SK-N-SH (cell line): ENCODE results near the gene LRCH4.

Source experiments
- CHD2 ChIP-seq: fragments of 150-350 bp; IDR thresholded peaks from 2 replicates; pipeline ENCODE4 v1.6.1; 2018; ENCODE audit warnings: low read length; ENCODE audit not compliant: partially characterized antibody
- EP300 ChIP-seq, 2 experiments: IDR thresholded peaks; 2 replicates each; pipeline versions ENCODE4 v1.4.0 to v1.6.1; 2012; ENCODE audit warnings: borderline replicate concordance in 1 of 2, low read depth in 1 of 2, low read length in 1 of 2
- EZH2phosphoT487 ChIP-seq: fragments of 200-600 bp; sonication (generic); IDR thresholded peaks from 2 replicates; pipeline ENCODE4 v1.6.1; 2017; ENCODE audit warnings: low read depth, mixed run types, mild to moderate bottlenecking, antibody characterized with exemption, moderate library complexity, borderline replicate concordance
- GABPA ChIP-seq: IDR thresholded peaks from 2 replicates; pipeline ENCODE4 v1.4.0; 2012; ENCODE audit warnings: low read depth, mild to moderate bottlenecking
- JUND ChIP-seq: IDR thresholded peaks from 2 replicates; pipeline ENCODE4 v1.4.0; 2012
- MEF2A ChIP-seq: IDR thresholded peaks from 2 replicates; pipeline ENCODE4 v1.4.0; 2012; ENCODE audit warnings: low read depth, borderline replicate concordance
- POLR2AphosphoS5 ChIP-seq: IDR thresholded peaks from 2 replicates; pipeline ENCODE4 v1.6.1; 2012; ENCODE audit warnings: low read depth, low read length
- RAD21 ChIP-seq: IDR thresholded peaks from 2 replicates; pipeline ENCODE4 v1.6.1; 2012; ENCODE audit warnings: mild to moderate bottlenecking, low read length
- SIN3A ChIP-seq: IDR thresholded peaks from 2 replicates; pipeline ENCODE4 v1.6.1; 2012; ENCODE audit warnings: low read depth, mild to moderate bottlenecking, low read length, moderate library complexity, borderline replicate concordance
- TEAD4 ChIP-seq: IDR thresholded peaks from 2 replicates; pipeline ENCODE4 v1.4.0; 2012; ENCODE audit warnings: mild to moderate bottlenecking, borderline replicate concordance; ENCODE audit not compliant: insufficient read depth
- TF ChIP-seq, protein P1 (sequence below): fragments of 200-600 bp; sonication (generic); IDR thresholded peaks from 2 replicates; pipeline ENCODE4 v1.6.1; 2017; ENCODE audit warnings: antibody characterized with exemption, mild to moderate bottlenecking, moderate library complexity

GRCh38 chr7:100566018-100566531 lies 19.9 kb downstream of the LRCH4 start:
- TF ChIP-seq POLR2AphosphoS5 (no peak), SIN3A (no peak), RAD21 (no peak), TEAD4 (no peak), EZH2phosphoT487 (no peak), GABPA (no peak), MEF2A (no peak), JUND (no peak), EP300 (IDR thresholded peaks at IDR 0.05; ENCODE audit: borderline replicate concordance in 1 of 2, low read depth in 1 of 2, low read length in 1 of 2) (no peak), CHD2 (no peak)
- TF ChIP-seq, protein P1, sequence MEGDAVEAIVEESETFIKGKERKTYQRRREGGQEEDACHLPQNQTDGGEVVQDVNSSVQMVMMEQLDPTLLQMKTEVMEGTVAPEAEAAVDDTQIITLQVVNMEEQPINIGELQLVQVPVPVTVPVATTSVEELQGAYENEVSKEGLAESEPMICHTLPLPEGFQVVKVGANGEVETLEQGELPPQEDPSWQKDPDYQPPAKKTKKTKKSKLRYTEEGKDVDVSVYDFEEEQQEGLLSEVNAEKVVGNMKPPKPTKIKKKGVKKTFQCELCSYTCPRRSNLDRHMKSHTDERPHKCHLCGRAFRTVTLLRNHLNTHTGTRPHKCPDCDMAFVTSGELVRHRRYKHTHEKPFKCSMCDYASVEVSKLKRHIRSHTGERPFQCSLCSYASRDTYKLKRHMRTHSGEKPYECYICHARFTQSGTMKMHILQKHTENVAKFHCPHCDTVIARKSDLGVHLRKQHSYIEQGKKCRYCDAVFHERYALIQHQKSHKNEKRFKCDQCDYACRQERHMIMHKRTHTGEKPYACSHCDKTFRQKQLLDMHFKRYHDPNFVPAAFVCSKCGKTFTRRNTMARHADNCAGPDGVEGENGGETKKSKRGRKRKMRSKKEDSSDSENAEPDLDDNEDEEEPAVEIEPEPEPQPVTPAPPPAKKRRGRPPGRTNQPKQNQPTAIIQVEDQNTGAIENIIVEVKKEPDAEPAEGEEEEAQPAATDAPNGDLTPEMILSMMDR, result no peak
